GM23338 (cell line): ENCODE results near the gene OTUB1. TPM values are rescaled to one million over a fixed set of nuclear protein-coding genes. Genes with fewer than 3 reads are reported as not detected.

ENCODE experiments used
- ATAC-seq: fragments of 200-7000 bp; cut with Tn5 transposase; 3 replicates; pipeline ENCODE4 v1.9.1; 2020
- DNase-seq: peaks from one replicate; pipeline ENCODE4 v3.0.0-alpha.2; 2015; ENCODE audit warnings: low spot score
- H2AFZ ChIP-seq: fragments of 200-600 bp; sonication (generic); 2 replicates; pipeline ENCODE4 v1.8.0; 2016; ENCODE audit warnings: antibody characterized with exemption, mild to moderate bottlenecking, moderate library complexity
- H3F3A ChIP-seq: fragments of 200-600 bp; sonication (generic); replicated peaks from 2 replicates; pipeline ENCODE4 v1.8.0; 2017; ENCODE audit warnings: antibody characterized with exemption, mixed run types, low read depth
- H3K27ac ChIP-seq: fragments of 200-600 bp; sonication (generic); 2 replicates; pipeline ENCODE4 v1.6.1; 2016; ENCODE audit warnings: low read depth
- H3K27me3 ChIP-seq: fragments of 200-600 bp; sonication (generic); 2 replicates; pipeline ENCODE4 v1.8.0; 2016; ENCODE audit warnings: mild to moderate bottlenecking, mixed run types, moderate library complexity; ENCODE audit not compliant: insufficient read depth
- H3K36me3 ChIP-seq: fragments of 200-600 bp; sonication (generic); 2 replicates; pipeline ENCODE4 v1.8.0; 2016; ENCODE audit warnings: mild to moderate bottlenecking; ENCODE audit not compliant: insufficient read depth
- H3K4me1 ChIP-seq: fragments of 200-600 bp; sonication (generic); 2 replicates; pipeline ENCODE4 v1.8.0; 2016; ENCODE audit warnings: mild to moderate bottlenecking, moderate library complexity; ENCODE audit not compliant: insufficient read depth
- H3K4me2 ChIP-seq: fragments of 200-600 bp; sonication (generic); 2 replicates; pipeline ENCODE4 v1.7.1; 2017; ENCODE audit warnings: mixed run types
- H3K4me3 ChIP-seq: fragments of 200-600 bp; sonication (generic); 2 replicates; pipeline ENCODE4 v1.6.1; 2016; ENCODE audit warnings: mixed run types
- H3K79me2 ChIP-seq: fragments of 200-600 bp; sonication (generic); replicated peaks from 2 replicates; pipeline ENCODE4 v1.8.0; 2017; ENCODE audit warnings: mild to moderate bottlenecking; ENCODE audit not compliant: insufficient read depth
- H3K9me2 ChIP-seq: fragments of 200-600 bp; sonication (generic); 2 replicates; pipeline ENCODE4 v1.8.0; 2017; ENCODE audit not compliant: insufficient read depth
- H4K20me1 ChIP-seq: fragments of 200-600 bp; sonication (generic); replicated peaks from 2 replicates; pipeline ENCODE4 v1.8.0; 2017; ENCODE audit warnings: mild to moderate bottlenecking; ENCODE audit not compliant: insufficient read depth
- H3K27ac Mint-ChIP-seq: 2 replicates; pipeline ENCODE4 v1.8.0; 2020; ENCODE audit warnings: inconsistent platforms, mild to moderate bottlenecking, moderate library complexity, mixed read lengths
- H3K27me3 Mint-ChIP-seq: 3 replicates; pipeline ENCODE4 v1.8.0; 2022; ENCODE audit warnings: low read depth, mild to moderate bottlenecking, moderate library complexity, mixed read lengths, inconsistent platforms; ENCODE audit not compliant: insufficient read depth, poor library complexity
- H3K36me3 Mint-ChIP-seq: 3 replicates; pipeline ENCODE4 v1.8.0; 2021; ENCODE audit warnings: low read depth, mild to moderate bottlenecking, inconsistent platforms, moderate library complexity, mixed read lengths
- H3K4me1 Mint-ChIP-seq: 3 replicates; pipeline ENCODE4 v1.8.0; 2020; ENCODE audit warnings: mild to moderate bottlenecking, inconsistent platforms, mixed read lengths
- H3K4me3 Mint-ChIP-seq: 3 replicates; pipeline ENCODE4 v1.8.0; 2021; ENCODE audit warnings: moderate library complexity, mild to moderate bottlenecking, inconsistent platforms, mixed read lengths
- H3K9me3 Mint-ChIP-seq: 3 replicates; pipeline ENCODE4 v1.8.0; 2020; ENCODE audit warnings: moderate library complexity, mild to moderate bottlenecking, inconsistent platforms, mixed read lengths
- CREB1 ChIP-seq: fragments of 250-450 bp; sonication (Bioruptor Pico); IDR thresholded peaks from 2 replicates; pipeline ENCODE4 v1.5.0; 2020; ENCODE audit warnings: low read depth, mild to moderate bottlenecking, moderate library complexity
- EZH2 ChIP-seq: fragments of 200-600 bp; sonication (generic); IDR thresholded peaks from one replicate; pipeline ENCODE4 v1.8.0; 2017; ENCODE audit warnings: antibody characterized with exemption, mild to moderate bottlenecking, low read depth; ENCODE audit not compliant: unreplicated experiment
- EZH2phosphoT487 ChIP-seq: fragments of 200-600 bp; sonication (generic); IDR thresholded peaks from one replicate; pipeline ENCODE4 v1.8.1; 2018; ENCODE audit warnings: antibody characterized with exemption; ENCODE audit not compliant: unreplicated experiment
- JUNB ChIP-seq: IDR thresholded peaks from one replicate; pipeline ENCODE4 v1.6.1; 2016; ENCODE audit warnings: antibody characterized with exemption; ENCODE audit not compliant: unreplicated experiment
- NANOG ChIP-seq: IDR thresholded peaks from 2 replicates; pipeline ENCODE4 v1.6.1; 2016; ENCODE audit warnings: antibody characterized with exemption, borderline replicate concordance
- POLR2AphosphoS5 ChIP-seq: IDR thresholded peaks from 2 replicates; pipeline ENCODE4 v1.6.1; 2016; ENCODE audit warnings: antibody characterized with exemption, low read depth
- STAT1 ChIP-seq: IDR thresholded peaks from one replicate; pipeline ENCODE4 v1.6.1; 2016; ENCODE audit warnings: antibody characterized with exemption; ENCODE audit not compliant: unreplicated experiment
- ZNF331 ChIP-seq: fragments of 250-450 bp; sonication (Bioruptor Pico); IDR thresholded peaks from 2 replicates; pipeline ENCODE4 v1.5.0; 2020; ENCODE audit warnings: low read depth, mild to moderate bottlenecking, moderate library complexity
- ZNF462 ChIP-seq: fragments of 250-450 bp; sonication (Bioruptor Pico); IDR thresholded peaks from 2 replicates; pipeline ENCODE4 v1.5.0; 2020; ENCODE audit warnings: mild to moderate bottlenecking, moderate library complexity
- polyA plus RNA-seq: library from polyadenylated mRNA; unstranded; fragments of >200 nt; fragmentation: Nextera tagmentation; extraction: Ambion mirVana; gene quantifications from 2 replicates; pipeline ENCODE4 v1.2.1, GENCODE V29; 2016
- total RNA-seq: library from RNA; depleted of rRNA; stranded (reverse); fragments of >200 nt; shearing (Covaris generic); gene quantifications from 2 replicates; pipeline ENCODE4 v1.2.3, GENCODE V29; 2014
- TF ChIP-seq, protein P1 (sequence below): IDR thresholded peaks from one replicate; pipeline ENCODE4 v1.6.1; 2018; ENCODE audit warnings: antibody characterized with exemption; ENCODE audit not compliant: unreplicated experiment
- TF ChIP-seq, protein P2 (sequence below): IDR thresholded peaks from 2 replicates; pipeline ENCODE4 v1.6.1; 2016; ENCODE audit warnings: antibody characterized with exemption

The OTUB1 gene
- total and polyA plus RNA-seq, 2 experiments from 2014 or later, result 122 to 207 TPM

- no peak overlapping the region for H3K27ac Mint-ChIP-seq
- Histone ChIP-seq H3K4me1 (peaks cover 5% of the 10 kb centered on the region; the same call in 1 of the 2 replicates), H3K27me3 (peaks cover 98% of the 10 kb centered on the region)
These were observed 57.3 kb downstream of the OTUB1 start for GRCh38 chr11:64043545-64043944.

More at GRCh38 chr11:64043545-64043944, 57.3 kb downstream of the OTUB1 start:
- Histone ChIP-seq H3K4me3 (no peak overlapping the region), H3K36me3 (no peaks in the 10 kb centered on the region), H3K9me2 (no peaks in the 10 kb centered on the region), H4K20me1 (peaks cover 8% of the 10 kb centered on the region; the same call in 1 of the 2 replicates), H3K27ac (no peak overlapping the region), H3F3A (no peaks in the 10 kb centered on the region), H3K4me2 (no peak overlapping the region), H2AFZ (no peak overlapping the region), H3K79me2 (no peaks in the 10 kb centered on the region)
- Mint-ChIP-seq H3K4me1 (peaks cover 12% of the 10 kb centered on the region), H3K27me3 (peaks cover 67% of the 10 kb centered on the region), H3K9me3 (no peaks in the 10 kb centered on the region), H3K36me3 (no peaks in the 10 kb centered on the region), H3K4me3 (no peak overlapping the region; the same call in 2 of the 3 replicates)
- TF ChIP-seq POLR2AphosphoS5, result no peak
- TF ChIP-seq STAT1, result no peak
- TF ChIP-seq ZNF462 (CRISPR knock-in tag), result no peak
- TF ChIP-seq ZNF331 (CRISPR knock-in tag), result no peak
- TF ChIP-seq, protein P1, sequence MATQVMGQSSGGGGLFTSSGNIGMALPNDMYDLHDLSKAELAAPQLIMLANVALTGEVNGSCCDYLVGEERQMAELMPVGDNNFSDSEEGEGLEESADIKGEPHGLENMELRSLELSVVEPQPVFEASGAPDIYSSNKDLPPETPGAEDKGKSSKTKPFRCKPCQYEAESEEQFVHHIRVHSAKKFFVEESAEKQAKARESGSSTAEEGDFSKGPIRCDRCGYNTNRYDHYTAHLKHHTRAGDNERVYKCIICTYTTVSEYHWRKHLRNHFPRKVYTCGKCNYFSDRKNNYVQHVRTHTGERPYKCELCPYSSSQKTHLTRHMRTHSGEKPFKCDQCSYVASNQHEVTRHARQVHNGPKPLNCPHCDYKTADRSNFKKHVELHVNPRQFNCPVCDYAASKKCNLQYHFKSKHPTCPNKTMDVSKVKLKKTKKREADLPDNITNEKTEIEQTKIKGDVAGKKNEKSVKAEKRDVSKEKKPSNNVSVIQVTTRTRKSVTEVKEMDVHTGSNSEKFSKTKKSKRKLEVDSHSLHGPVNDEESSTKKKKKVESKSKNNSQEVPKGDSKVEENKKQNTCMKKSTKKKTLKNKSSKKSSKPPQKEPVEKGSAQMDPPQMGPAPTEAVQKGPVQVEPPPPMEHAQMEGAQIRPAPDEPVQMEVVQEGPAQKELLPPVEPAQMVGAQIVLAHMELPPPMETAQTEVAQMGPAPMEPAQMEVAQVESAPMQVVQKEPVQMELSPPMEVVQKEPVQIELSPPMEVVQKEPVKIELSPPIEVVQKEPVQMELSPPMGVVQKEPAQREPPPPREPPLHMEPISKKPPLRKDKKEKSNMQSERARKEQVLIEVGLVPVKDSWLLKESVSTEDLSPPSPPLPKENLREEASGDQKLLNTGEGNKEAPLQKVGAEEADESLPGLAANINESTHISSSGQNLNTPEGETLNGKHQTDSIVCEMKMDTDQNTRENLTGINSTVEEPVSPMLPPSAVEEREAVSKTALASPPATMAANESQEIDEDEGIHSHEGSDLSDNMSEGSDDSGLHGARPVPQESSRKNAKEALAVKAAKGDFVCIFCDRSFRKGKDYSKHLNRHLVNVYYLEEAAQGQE, result no peak
- no peak for TF ChIP-seq CREB1 (CRISPR knock-in tag)
- TF ChIP-seq EZH2, result no peak
- no peak for TF ChIP-seq EZH2phosphoT487
- TF ChIP-seq JUNB, result no peak
- no peak for TF ChIP-seq NANOG
- TF ChIP-seq, protein P2, sequence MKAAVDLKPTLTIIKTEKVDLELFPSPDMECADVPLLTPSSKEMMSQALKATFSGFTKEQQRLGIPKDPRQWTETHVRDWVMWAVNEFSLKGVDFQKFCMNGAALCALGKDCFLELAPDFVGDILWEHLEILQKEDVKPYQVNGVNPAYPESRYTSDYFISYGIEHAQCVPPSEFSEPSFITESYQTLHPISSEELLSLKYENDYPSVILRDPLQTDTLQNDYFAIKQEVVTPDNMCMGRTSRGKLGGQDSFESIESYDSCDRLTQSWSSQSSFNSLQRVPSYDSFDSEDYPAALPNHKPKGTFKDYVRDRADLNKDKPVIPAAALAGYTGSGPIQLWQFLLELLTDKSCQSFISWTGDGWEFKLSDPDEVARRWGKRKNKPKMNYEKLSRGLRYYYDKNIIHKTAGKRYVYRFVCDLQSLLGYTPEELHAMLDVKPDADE, result no peak
- ATAC-seq (no peak), DNase-seq (no peak)
